Measurements from ENCODE around the gene LRRC31.
A peak's percentile ranks its signal among the peaks of the same experiment; 100 is the strongest.

Gene LRRC31

DNA sequence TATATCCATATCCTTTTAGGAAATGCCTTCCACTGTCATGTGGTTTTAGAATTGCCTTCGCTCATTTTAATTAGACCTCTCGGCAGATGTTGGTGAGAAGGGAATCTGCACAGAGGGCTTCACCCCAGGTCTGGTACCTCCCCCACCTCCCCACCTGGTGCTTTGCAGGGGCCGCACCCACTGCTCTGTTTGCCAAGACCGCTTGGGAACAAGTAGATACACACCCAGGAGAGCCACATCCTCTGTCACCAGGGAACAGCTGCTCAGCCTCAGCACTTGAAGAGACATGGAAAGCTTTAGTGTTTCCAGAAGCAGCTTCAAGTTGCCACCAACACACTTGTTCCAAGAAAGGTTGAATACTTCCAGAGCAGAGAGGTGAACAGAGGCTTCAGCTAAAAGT lies 21.8 kb downstream of the LRRC31 start:
- no peak overlapping the region for H3K4me3 ChIP-seq (ENCODE audit: low read length)
- peak; percentile 6 for DNase-seq (ENCODE audit: low read depth)
- TF ChIP-seq, protein P1, sequence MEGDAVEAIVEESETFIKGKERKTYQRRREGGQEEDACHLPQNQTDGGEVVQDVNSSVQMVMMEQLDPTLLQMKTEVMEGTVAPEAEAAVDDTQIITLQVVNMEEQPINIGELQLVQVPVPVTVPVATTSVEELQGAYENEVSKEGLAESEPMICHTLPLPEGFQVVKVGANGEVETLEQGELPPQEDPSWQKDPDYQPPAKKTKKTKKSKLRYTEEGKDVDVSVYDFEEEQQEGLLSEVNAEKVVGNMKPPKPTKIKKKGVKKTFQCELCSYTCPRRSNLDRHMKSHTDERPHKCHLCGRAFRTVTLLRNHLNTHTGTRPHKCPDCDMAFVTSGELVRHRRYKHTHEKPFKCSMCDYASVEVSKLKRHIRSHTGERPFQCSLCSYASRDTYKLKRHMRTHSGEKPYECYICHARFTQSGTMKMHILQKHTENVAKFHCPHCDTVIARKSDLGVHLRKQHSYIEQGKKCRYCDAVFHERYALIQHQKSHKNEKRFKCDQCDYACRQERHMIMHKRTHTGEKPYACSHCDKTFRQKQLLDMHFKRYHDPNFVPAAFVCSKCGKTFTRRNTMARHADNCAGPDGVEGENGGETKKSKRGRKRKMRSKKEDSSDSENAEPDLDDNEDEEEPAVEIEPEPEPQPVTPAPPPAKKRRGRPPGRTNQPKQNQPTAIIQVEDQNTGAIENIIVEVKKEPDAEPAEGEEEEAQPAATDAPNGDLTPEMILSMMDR (IDR thresholded peaks at IDR 0.05; ENCODE audit: insufficient read depth, low read depth, low read length, missing control alignments): no peak

DNA sequence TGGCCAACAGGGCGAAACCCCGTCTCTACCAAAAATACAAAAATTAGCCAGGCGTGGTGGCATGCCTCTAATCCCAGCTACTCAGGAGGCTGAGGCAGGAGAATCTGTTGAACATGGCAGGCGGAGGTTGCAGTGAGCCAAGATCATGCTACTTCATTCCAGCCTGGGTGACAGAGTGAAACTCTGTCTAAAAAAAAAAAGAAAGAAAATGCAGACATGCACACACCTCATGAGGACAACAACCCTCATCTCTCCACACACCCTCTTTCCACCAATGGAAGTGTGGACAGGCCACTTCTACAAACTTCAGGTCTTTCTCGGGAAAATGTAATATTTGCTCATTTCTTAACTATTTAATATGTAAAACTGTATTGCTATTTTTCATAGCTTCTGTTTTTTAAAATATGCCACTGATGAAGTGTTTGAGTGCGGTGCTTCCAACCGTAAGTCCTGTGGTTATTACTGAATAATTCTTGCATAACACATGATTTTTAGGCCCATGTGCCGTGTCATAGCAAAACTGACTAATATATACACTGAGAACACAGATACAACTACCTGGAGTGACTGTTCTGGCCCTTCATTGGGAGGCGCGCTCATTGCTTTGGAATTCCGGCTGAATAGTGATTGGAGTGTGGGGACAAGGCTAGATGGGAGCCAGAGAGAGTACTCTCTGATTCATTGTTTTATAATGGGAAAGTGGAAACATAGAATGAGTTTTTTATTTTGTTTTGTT lies 23.1 kb downstream of the LRRC31 start:
- no peak overlapping the region for H3K4me3 ChIP-seq (ENCODE audit: low read length)
- peak; percentile 95 for DNase-seq (ENCODE audit: low read depth)
- TF ChIP-seq, protein P1 (IDR thresholded peaks at IDR 0.05; ENCODE audit: insufficient read depth, low read depth, low read length, missing control alignments): no peak

DNA sequence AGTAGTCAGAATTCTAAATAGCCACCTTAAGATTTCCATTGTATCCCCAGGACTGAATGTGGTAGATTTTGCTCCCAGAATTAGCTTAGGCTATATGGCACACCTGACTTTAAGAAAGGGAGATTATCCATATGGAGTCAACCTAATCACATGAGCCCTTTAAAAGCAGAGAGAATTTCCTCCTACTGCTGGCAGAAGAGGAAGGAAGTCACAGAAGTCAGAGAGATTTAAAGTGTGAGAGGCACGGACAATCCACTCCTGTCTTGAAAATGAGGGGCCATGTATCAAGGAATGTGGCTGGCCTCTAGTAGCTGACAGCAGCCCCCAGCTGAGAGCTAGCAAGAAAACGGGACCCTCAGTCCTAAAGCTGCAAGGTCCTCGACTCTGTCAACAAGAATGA lies 26.8 kb downstream of the LRRC31 start:
- DNase-seq (ENCODE audit: low read depth): no peak
- TF ChIP-seq, protein P1 (IDR thresholded peaks at IDR 0.05; ENCODE audit: insufficient read depth, low read depth, low read length, missing control alignments): no peak
- no peak overlapping the region for H3K4me3 ChIP-seq (ENCODE audit: low read length)

DNA sequence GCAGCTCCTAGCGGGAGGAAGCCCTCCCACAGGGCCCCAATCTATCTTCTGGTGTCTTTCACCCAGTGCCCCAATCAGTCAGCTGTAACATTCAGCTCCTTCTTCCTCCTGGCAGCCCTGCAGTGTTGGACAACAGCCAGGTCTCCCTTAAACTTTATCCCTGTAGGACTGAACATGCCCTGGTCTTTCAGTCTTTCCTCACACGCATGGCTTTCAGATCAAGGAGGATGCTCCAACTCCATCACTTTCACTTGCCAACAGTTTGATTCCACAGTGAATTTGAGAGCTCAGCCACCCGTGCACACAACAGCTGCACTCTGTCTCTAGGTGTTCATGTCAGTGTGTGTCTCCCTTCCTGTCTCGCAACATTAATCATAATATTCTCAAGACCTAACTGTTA lies 28.6 kb downstream of the LRRC31 start:
- no peak for DNase-seq (ENCODE audit: low read depth)
- no peak overlapping the region for H3K4me3 ChIP-seq (ENCODE audit: low read length)
- TF ChIP-seq, protein P1 (IDR thresholded peaks at IDR 0.05; ENCODE audit: insufficient read depth, low read depth, low read length, missing control alignments): no peak

DNA sequence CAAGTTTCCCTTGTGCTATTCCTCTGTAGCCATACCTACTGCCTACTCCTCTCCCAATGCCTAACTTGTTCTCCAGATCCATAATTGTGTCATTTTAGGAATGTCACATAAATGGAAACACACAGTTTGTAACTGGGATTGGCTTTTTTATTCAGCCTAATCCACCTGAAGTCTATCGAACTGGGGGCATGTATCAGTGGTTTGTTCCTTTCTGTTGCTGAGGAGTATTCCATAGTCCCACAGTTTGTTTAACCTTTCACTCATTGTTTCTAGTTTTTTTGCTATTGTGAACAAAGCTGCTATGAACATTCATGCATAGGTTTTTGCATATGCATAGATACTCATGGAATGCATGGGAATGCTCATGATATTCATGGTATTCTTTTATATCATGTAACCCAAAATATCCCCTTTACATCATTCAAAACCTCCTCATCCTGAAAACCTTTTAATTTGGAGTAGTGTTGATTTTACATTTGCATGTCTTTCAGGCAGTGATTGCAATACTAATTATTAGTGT lies 31.2 kb downstream of the LRRC31 start:
- TF ChIP-seq, protein P1 (IDR thresholded peaks at IDR 0.05; ENCODE audit: insufficient read depth, low read depth, low read length, missing control alignments): no peak
- DNase-seq (ENCODE audit: low read depth): no peak
- no peak overlapping the region for H3K4me3 ChIP-seq (ENCODE audit: low read length)

DNA sequence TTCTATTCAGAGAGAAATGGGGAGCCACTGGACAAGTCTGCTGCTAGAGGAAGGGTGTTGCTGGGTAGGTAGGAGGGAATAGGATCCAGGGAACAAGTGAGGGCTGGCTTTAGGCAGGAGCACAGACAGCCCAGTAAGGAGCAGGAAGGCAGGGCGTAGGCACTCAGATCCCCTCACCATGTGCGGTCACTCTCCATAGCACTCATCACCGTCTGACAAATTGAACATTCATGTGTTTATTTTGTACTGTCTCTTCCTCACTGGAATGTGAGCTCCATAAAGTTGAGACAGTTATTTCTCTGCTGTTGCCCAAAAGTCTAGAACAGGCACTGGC lies 32.8 kb downstream of the LRRC31 start:
- no peak overlapping the region for H3K4me3 ChIP-seq (ENCODE audit: low read length)
- DNase-seq (ENCODE audit: low read depth): no peak
- TF ChIP-seq, protein P1 (IDR thresholded peaks at IDR 0.05; ENCODE audit: insufficient read depth, low read depth, low read length, missing control alignments): no peak

Measured in epithelial cell of esophagus (primary cell).